ENCODE results near the gene PAGR1. TPM values are rescaled to one million over a fixed set of nuclear protein-coding genes. Genes with fewer than 3 reads are reported as not detected.

Gene PAGR1
- total RNA-seq, 1 donor from 2014 or later: 26.4 TPM

DNA sequence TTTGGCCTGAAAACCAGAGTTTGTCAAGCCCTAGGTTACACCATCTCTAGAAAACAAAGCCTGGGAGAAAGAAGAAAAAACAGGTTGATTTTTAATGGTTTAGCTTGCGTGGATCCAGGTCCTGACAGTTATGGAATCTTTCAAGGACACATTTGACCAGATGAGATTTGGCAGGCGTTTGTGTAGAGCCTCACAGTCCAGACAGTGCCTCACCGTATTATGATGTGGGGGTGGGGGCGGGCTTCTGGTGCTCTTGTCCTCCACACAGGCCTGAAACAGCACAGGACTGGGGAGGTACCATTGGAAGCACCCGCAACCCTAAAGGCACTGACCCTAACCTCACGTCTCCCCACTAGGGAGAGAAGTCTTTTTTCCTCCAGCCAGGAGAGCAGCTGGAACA lies 23.9 kb downstream of the PAGR1 start:
- DNase-seq (ENCODE audit: low spot score, unreplicated experiment): no peak
- TF ChIP-seq CTCF (IDR thresholded peaks at IDR 0.05; ENCODE audit: unreplicated experiment): no peak
- H3K27me3 Mint-ChIP-seq: no peaks in the 10 kb centered on the region
- no peak overlapping the region for H3K4me3 Mint-ChIP-seq (ENCODE audit: low read depth)
- no peaks in the 10 kb centered on the region for H3K9me3 Mint-ChIP-seq (ENCODE audit: low read depth)
- H3K27ac Mint-ChIP-seq: no peak overlapping the region
- no peaks in the 10 kb centered on the region for H3K36me3 Mint-ChIP-seq (ENCODE audit: insufficient read depth)
- H3K4me1 Mint-ChIP-seq (ENCODE audit: low read depth): no peaks in the 10 kb centered on the region

DNA sequence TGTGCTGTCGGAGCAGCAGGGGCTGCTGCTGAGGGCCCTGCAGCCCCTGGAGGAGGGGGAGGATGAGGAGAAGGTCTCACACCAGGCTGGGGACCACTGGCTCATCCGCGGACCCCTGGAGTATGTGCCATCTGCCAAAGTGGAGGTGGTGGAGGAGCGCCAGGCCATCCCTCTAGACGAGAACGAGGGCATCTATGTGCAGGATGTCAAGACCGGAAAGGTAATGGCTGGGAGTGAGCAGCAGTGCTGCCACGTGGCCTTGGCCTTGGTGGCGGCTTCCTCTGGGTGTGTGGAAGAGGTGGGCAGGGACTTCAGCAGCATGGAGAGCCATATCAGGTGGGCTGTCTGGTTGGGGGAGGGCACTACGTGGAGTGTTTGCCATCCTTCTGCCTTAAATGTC lies 24.3 kb downstream of the PAGR1 start:
- H3K36me3 Mint-ChIP-seq (ENCODE audit: insufficient read depth): no peaks in the 10 kb centered on the region
- H3K27me3 Mint-ChIP-seq: no peaks in the 10 kb centered on the region
- H3K4me3 Mint-ChIP-seq (ENCODE audit: low read depth): no peak overlapping the region
- no peak for TF ChIP-seq CTCF (IDR thresholded peaks at IDR 0.05; ENCODE audit: unreplicated experiment)
- H3K4me1 Mint-ChIP-seq (ENCODE audit: low read depth): no peaks in the 10 kb centered on the region
- no peaks in the 10 kb centered on the region for H3K9me3 Mint-ChIP-seq (ENCODE audit: low read depth)
- no peak for DNase-seq (ENCODE audit: low spot score, unreplicated experiment)
- H3K27ac Mint-ChIP-seq: no peak overlapping the region

DNA sequence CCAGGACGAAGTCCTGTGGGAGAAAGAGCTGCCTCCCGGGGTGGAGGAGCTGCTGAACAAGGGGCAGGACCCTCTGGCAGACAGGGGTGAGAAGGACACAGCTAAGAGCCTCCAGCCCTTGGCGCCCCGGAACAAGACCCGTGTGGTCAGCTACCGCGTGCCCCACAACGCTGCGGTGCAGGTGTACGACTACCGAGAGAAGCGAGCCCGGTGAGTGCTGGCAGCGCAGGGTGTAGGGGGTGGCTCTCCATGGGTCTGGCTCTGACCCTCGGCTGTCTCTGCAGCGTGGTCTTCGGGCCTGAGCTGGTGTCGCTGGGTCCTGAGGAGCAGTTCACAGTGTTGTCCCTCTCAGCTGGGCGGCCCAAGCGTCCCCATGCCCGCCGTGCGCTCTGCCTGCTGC lies 25.7 kb downstream of the PAGR1 start:
- Mint-ChIP-seq H3K9me3 (ENCODE audit: low read depth) (no peaks in the 10 kb centered on the region), H3K4me1 (ENCODE audit: low read depth) (no peaks in the 10 kb centered on the region), H3K27ac (no peak overlapping the region), H3K27me3 (no peaks in the 10 kb centered on the region), H3K4me3 (ENCODE audit: low read depth) (no peak overlapping the region), H3K36me3 (ENCODE audit: insufficient read depth) (no peaks in the 10 kb centered on the region)
- TF ChIP-seq CTCF (IDR thresholded peaks at IDR 0.05; ENCODE audit: unreplicated experiment): no peak
- DNase-seq (ENCODE audit: low spot score, unreplicated experiment): no peak

GRCh38 chr16:29842732-29843346 lies 26.9 kb downstream of the PAGR1 start:
- Mint-ChIP-seq H3K36me3 (ENCODE audit: insufficient read depth) (no peaks in the 10 kb centered on the region), H3K4me3 (ENCODE audit: low read depth) (no peak overlapping the region), H3K27ac (no peak overlapping the region), H3K9me3 (ENCODE audit: low read depth) (no peaks in the 10 kb centered on the region), H3K4me1 (ENCODE audit: low read depth) (no peaks in the 10 kb centered on the region), H3K27me3 (no peaks in the 10 kb centered on the region)
- DNase-seq (ENCODE audit: low spot score, unreplicated experiment): no peak
- TF ChIP-seq CTCF (IDR thresholded peaks at IDR 0.05; ENCODE audit: unreplicated experiment): no peak

DNA sequence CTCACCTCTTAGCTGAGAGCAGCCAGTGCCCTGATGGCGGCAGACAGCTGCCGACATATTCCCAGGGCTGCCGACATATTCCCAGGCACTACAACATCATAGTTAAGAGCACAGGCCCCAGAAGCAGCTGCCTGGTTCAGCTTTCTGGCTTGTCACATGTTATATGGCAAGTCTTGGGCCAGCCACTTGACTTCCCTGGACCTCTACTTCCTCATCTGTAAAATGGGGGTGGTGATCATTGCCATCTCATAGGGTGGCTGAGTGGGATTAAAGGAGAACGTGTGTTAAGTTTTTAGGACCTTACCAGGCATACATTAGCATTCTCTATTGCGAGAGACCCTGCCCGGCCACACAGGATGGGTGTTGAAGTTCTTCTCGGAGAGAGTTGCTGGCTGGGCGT lies 28.0 kb downstream of the PAGR1 start:
- TF ChIP-seq CTCF (IDR thresholded peaks at IDR 0.05; ENCODE audit: unreplicated experiment): no peak
- no peaks in the 10 kb centered on the region for H3K9me3 Mint-ChIP-seq (ENCODE audit: low read depth)
- no peaks in the 10 kb centered on the region for H3K27me3 Mint-ChIP-seq
- H3K36me3 Mint-ChIP-seq (ENCODE audit: insufficient read depth): no peaks in the 10 kb centered on the region
- H3K4me1 Mint-ChIP-seq (ENCODE audit: low read depth): no peaks in the 10 kb centered on the region
- no peak overlapping the region for H3K4me3 Mint-ChIP-seq (ENCODE audit: low read depth)
- no peak overlapping the region for H3K27ac Mint-ChIP-seq
- DNase-seq (ENCODE audit: low spot score, unreplicated experiment): no peak
